ENCODE measurements around the gene TMBIM1.

TMBIM1 gene

DNA sequence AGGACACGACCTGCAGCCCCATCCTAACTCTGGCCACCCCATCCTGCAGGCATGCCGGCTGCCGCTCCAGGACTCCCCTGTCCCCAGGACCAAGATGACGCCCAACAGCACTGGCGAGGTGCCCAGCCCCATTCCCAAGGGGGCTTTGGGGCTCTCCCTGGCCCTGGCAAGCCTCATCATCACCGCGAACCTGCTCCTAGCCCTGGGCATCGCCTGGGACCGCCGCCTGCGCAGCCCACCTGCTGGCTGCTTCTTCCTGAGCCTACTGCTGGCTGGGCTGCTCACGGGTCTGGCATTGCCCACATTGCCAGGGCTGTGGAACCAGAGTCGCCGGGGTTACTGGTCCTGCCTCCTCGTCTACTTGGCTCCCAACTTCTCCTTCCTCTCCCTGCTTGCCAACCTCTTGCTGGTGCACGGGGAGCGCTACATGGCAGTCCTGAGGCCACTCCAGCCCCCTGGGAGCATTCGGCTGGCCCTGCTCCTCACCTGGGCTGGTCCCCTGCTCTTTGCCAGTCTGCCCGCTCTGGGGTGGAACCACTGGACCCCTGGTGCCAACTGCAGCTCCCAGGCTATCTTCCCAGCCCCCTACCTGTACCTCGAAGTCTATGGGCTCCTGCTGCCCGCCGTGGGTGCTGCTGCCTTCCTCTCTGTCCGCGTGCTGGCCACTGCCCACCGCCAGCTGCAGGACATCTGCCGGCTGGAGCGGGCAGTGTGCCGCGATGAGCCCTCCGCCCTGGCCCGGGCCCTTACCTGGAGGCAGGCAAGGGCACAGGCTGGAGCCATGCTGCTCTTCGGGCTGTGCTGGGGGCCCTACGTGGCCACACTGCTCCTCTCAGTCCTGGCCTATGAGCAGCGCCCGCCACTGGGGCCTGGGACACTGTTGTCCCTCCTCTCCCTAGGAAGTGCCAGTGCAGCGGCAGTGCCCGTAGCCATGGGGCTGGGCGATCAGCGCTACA lies 29.4 kb downstream of the TMBIM1 start:
- TF ChIP-seq MYC (IDR thresholded peaks at IDR 0.05; ENCODE audit: low read depth, low read length) (no peak), POLR2A (IDR thresholded peaks at IDR 0.05; ENCODE audit: extremely low read depth, insufficient read length) (no peak), CTCF (IDR thresholded peaks at IDR 0.05; ENCODE audit: low read depth, low read length) (no peak)
- TF ChIP-seq, protein P1, sequence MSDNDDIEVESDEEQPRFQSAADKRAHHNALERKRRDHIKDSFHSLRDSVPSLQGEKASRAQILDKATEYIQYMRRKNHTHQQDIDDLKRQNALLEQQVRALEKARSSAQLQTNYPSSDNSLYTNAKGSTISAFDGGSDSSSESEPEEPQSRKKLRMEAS (IDR thresholded peaks at IDR 0.05; ENCODE audit: low read depth, low read length): no peak
- no peak overlapping the region for H3K4me3 ChIP-seq (ENCODE audit: low read depth, low read length)
- no peak for DNase-seq (ENCODE audit: low read depth)

GRCh38 chr2:218262237-218262600 lies 30.1 kb downstream of the TMBIM1 start:
- TF ChIP-seq CTCF (IDR thresholded peaks at IDR 0.05; ENCODE audit: low read depth, low read length) (no peak), MYC (IDR thresholded peaks at IDR 0.05; ENCODE audit: low read depth, low read length) (no peak), POLR2A (IDR thresholded peaks at IDR 0.05; ENCODE audit: extremely low read depth, insufficient read length) (no peak)
- TF ChIP-seq, protein P1 (IDR thresholded peaks at IDR 0.05; ENCODE audit: low read depth, low read length): no peak
- no peak overlapping the region for H3K4me3 ChIP-seq (ENCODE audit: low read depth, low read length)
- DNase-seq (ENCODE audit: low read depth): no peak

GRCh38 chr2:218261423-218262236 lies 30.7 kb downstream of the TMBIM1 start:
- DNase-seq (ENCODE audit: low read depth): peak; percentile 60
- no peak overlapping the region for H3K4me3 ChIP-seq (ENCODE audit: low read depth, low read length)
- no peak for TF ChIP-seq MYC (IDR thresholded peaks at IDR 0.05; ENCODE audit: low read depth, low read length)
- no peak for TF ChIP-seq CTCF (IDR thresholded peaks at IDR 0.05; ENCODE audit: low read depth, low read length)
- TF ChIP-seq, protein P1 (IDR thresholded peaks at IDR 0.05; ENCODE audit: low read depth, low read length): no peak
- TF ChIP-seq POLR2A (IDR thresholded peaks at IDR 0.05; ENCODE audit: extremely low read depth, insufficient read length): no peak

DNA sequence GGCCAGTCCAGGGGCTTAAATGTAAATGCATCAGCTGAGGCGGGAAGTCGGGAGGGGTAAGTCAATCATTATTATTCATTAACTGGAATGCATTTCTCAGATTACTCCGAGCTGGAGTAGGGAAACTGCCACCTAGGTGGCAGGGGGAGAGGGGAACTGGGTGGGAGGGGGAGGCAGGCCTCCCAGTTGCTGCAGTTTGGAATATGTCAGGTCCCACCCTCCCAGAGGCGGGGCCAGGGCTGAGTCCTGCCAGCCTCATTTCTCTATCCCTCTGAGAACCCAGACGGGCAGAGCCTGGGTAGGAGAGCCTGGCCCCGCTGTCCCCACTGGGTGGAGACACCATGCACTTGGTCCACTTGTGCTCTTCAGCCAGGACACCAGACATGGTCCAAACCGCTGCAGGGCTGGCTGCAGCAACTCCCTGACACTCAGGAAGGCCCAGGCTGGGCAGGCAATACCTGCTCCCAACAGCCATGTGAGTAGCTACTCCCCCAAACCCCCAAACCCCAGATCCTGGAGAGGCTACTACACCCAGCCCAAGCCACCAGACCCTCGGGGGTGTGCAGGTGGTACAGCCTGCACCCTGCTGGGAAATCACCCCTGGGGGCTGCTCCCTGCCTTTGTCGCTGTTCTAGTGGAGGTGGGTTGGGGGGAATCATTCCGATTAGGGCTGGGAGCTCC lies 31.4 kb downstream of the TMBIM1 start, which contains the start of gene GPBAR1:
Gene GPBAR1, plus strand, starts transcription at position 274 of the 681 bp plus-strand sequence. CDS start 1,710 bp downstream, outside the sequence.
- TF ChIP-seq, protein P1 (IDR thresholded peaks at IDR 0.05; ENCODE audit: low read depth, low read length): no peak
- no peak for TF ChIP-seq CTCF (IDR thresholded peaks at IDR 0.05; ENCODE audit: low read depth, low read length)
- no peak for TF ChIP-seq POLR2A (IDR thresholded peaks at IDR 0.05; ENCODE audit: extremely low read depth, insufficient read length)
- no peak for TF ChIP-seq MYC (IDR thresholded peaks at IDR 0.05; ENCODE audit: low read depth, low read length)
- no peak within 1 kb of the TSS for H3K4me3 ChIP-seq (ENCODE audit: low read depth, low read length)
- peak; percentile 40 for DNase-seq (ENCODE audit: low read depth)

DNA sequence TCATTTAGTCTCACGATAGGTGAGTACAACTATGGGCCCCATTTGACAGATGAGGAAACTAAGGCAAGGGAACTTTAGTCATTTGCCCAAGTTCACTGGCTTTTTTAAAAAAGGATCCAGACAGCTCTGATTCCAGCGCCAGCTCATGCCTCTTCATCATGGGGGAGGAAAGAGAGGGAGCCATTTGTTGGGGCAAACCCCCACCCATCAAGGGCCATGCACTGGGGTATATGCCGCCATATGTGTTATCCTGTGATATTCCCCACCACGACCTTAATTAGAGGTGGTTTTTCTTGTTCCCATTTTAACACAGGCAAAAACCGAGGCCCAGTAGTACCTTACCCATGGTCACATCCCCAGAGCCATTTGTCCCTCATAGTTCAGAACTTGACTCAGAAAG lies 32.1 kb downstream of the TMBIM1 start:
- TF ChIP-seq POLR2A (IDR thresholded peaks at IDR 0.05; ENCODE audit: extremely low read depth, insufficient read length): no peak
- TF ChIP-seq CTCF (IDR thresholded peaks at IDR 0.05; ENCODE audit: low read depth, low read length): no peak
- TF ChIP-seq, protein P1 (IDR thresholded peaks at IDR 0.05; ENCODE audit: low read depth, low read length): no peak
- TF ChIP-seq MYC (IDR thresholded peaks at IDR 0.05; ENCODE audit: low read depth, low read length): no peak
- no peak overlapping the region for H3K4me3 ChIP-seq (ENCODE audit: low read depth, low read length)
- no peak for DNase-seq (ENCODE audit: low read depth)

Data from NB4 (cell line).